ENCODE data around the gene HMSD.

DNA sequence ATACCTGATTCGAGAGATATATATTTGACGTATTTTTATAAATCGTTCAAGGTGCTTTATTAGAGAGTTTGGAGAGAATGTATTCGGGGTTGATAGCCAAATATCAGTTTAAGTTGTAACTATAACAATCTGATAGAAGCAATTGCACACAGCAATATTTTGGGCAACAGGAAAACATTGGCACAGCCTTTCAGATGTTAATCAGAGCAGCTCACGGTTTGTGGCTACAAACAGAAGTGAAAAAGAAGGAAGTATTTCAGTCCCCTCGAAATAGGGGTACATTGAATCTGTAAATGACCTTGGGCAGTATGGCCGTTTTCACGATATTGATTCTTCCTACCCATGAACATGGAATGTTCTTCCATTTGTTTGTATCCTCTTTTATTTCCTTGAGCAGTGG is 20.8 kb upstream of the HMSD start:
- TF ChIP-seq, protein P1, sequence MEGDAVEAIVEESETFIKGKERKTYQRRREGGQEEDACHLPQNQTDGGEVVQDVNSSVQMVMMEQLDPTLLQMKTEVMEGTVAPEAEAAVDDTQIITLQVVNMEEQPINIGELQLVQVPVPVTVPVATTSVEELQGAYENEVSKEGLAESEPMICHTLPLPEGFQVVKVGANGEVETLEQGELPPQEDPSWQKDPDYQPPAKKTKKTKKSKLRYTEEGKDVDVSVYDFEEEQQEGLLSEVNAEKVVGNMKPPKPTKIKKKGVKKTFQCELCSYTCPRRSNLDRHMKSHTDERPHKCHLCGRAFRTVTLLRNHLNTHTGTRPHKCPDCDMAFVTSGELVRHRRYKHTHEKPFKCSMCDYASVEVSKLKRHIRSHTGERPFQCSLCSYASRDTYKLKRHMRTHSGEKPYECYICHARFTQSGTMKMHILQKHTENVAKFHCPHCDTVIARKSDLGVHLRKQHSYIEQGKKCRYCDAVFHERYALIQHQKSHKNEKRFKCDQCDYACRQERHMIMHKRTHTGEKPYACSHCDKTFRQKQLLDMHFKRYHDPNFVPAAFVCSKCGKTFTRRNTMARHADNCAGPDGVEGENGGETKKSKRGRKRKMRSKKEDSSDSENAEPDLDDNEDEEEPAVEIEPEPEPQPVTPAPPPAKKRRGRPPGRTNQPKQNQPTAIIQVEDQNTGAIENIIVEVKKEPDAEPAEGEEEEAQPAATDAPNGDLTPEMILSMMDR (conservative IDR thresholded peaks at IDR 0.05; ENCODE audit: low read depth in 2 of 2): no peak
- TF ChIP-seq POLR2AphosphoS5 (IDR thresholded peaks at IDR 0.05; ENCODE audit: low read depth) (no peak), EZH2 (IDR thresholded peaks at IDR 0.05; ENCODE audit: low read depth, unreplicated experiment) (no peak), NANOG (IDR thresholded peaks at IDR 0.05; ENCODE audit: borderline replicate concordance) (no peak), EZH2phosphoT487 (IDR thresholded peaks at IDR 0.05; ENCODE audit: unreplicated experiment) (no peak), JUNB (IDR thresholded peaks at IDR 0.05; ENCODE audit: unreplicated experiment) (no peak), ZNF462 (CRISPR knock-in tag; IDR thresholded peaks at IDR 0.05) (no peak), ETS1 (IDR thresholded peaks at IDR 0.05) (no peak), CREB1 (CRISPR knock-in tag; IDR thresholded peaks at IDR 0.05; ENCODE audit: low read depth) (no peak)
- TF ChIP-seq, protein P2, sequence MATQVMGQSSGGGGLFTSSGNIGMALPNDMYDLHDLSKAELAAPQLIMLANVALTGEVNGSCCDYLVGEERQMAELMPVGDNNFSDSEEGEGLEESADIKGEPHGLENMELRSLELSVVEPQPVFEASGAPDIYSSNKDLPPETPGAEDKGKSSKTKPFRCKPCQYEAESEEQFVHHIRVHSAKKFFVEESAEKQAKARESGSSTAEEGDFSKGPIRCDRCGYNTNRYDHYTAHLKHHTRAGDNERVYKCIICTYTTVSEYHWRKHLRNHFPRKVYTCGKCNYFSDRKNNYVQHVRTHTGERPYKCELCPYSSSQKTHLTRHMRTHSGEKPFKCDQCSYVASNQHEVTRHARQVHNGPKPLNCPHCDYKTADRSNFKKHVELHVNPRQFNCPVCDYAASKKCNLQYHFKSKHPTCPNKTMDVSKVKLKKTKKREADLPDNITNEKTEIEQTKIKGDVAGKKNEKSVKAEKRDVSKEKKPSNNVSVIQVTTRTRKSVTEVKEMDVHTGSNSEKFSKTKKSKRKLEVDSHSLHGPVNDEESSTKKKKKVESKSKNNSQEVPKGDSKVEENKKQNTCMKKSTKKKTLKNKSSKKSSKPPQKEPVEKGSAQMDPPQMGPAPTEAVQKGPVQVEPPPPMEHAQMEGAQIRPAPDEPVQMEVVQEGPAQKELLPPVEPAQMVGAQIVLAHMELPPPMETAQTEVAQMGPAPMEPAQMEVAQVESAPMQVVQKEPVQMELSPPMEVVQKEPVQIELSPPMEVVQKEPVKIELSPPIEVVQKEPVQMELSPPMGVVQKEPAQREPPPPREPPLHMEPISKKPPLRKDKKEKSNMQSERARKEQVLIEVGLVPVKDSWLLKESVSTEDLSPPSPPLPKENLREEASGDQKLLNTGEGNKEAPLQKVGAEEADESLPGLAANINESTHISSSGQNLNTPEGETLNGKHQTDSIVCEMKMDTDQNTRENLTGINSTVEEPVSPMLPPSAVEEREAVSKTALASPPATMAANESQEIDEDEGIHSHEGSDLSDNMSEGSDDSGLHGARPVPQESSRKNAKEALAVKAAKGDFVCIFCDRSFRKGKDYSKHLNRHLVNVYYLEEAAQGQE (IDR thresholded peaks at IDR 0.05; ENCODE audit: unreplicated experiment): no peak
